DLD1 (cell line): ENCODE measurements around the gene CEP68.

Source experiments
- in situ Hi-C: cut with HindIII; loops from 2 replicates; pipeline ENCODE4 v1.10.0; 2017; ENCODE audit warnings: low sequenced_read_pairs

CEP68 gene

GRCh38 chr2:65030476-65031332 is 25.5 kb upstream of the CEP68 start:
- in situ Hi-C loops = loop anchor here (10.0 kb wide), 1 partner anchor 86 kb away; no protein-coding TSS in a partner anchor

GRCh38 chr2:65031341-65032018 is 24.7 kb upstream of the CEP68 start:
- in situ Hi-C loops = loop anchor here (10.0 kb wide), 1 partner anchor 87 kb away; no protein-coding TSS in a partner anchor

- in situ Hi-C loops = loop anchor here (10.0 kb wide), 1 partner anchor 87 kb away; no protein-coding TSS in a partner anchor
Measured at GRCh38 chr2:65032019-65032975, 23.9 kb upstream of the CEP68 start.

- in situ Hi-C loops = loop anchor here (10.0 kb wide), 1 partner anchor 88 kb away; no protein-coding TSS in a partner anchor
Measured at GRCh38 chr2:65033178-65033577, 23.0 kb upstream of the CEP68 start.

GRCh38 chr2:65033667-65034066 is 22.5 kb upstream of the CEP68 start:
- in situ Hi-C loops = loop anchor here (10.0 kb wide), 1 partner anchor 89 kb away; no protein-coding TSS in a partner anchor

- in situ Hi-C loops = loop anchor here (10.0 kb wide), 1 partner anchor 91 kb away; no protein-coding TSS in a partner anchor
Measured at GRCh38 chr2:65035351-65035943, 20.8 kb upstream of the CEP68 start.

- in situ Hi-C loops = loop anchor here (10.0 kb wide), 1 partner anchor 92 kb away; no protein-coding TSS in a partner anchor
Measured at GRCh38 chr2:65037178-65037577, 19.0 kb upstream of the CEP68 start.

- in situ Hi-C loops = loop anchor here (10.0 kb wide), 1 partner anchor 95 kb away; no protein-coding TSS in a partner anchor
Measured at GRCh38 chr2:65039640-65040039, 16.6 kb upstream of the CEP68 start.

GRCh38 chr2:65040400-65041261 is 15.6 kb upstream of the CEP68 start:
- in situ Hi-C loops = no loop called here

- in situ Hi-C loops = no loop called here
Measured at GRCh38 chr2:65043001-65043400, 13.2 kb upstream of the CEP68 start.

GRCh38 chr2:65044097-65044735 is 12.0 kb upstream of the CEP68 start:
- in situ Hi-C loops = no loop called here

GRCh38 chr2:65045651-65046050 is 10.6 kb upstream of the CEP68 start:
- in situ Hi-C loops = no loop called here

- in situ Hi-C loops = no loop called here
Measured at GRCh38 chr2:65046633-65047407, 9.4 kb upstream of the CEP68 start.

GRCh38 chr2:65049010-65049639 is 7.1 kb upstream of the CEP68 start:
- in situ Hi-C loops = no loop called here

GRCh38 chr2:65050931-65051330 is 5.3 kb upstream of the CEP68 start:
- in situ Hi-C loops = no loop called here

- in situ Hi-C loops = no loop called here
Measured at GRCh38 chr2:65053199-65053598, 3.0 kb upstream of the CEP68 start.

- in situ Hi-C loops = no loop called here
Measured at GRCh38 chr2:65054749-65055421, 1.3 kb upstream of the CEP68 start.
